SU-DHL-6 (cell line): ENCODE measurements around the gene REELD1.

ENCODE experiments used
- CTCF ChIP-seq: fragments of 200-600 bp; sonication (generic); IDR thresholded peaks from one replicate; pipeline ENCODE4 v1.5.1; 2017; ENCODE audit warnings: antibody characterized with exemption, mild to moderate bottlenecking, low read length, moderate library complexity; ENCODE audit not compliant: insufficient read depth, poor library complexity, severe bottlenecking
- EZH2phosphoT487 ChIP-seq: fragments of 200-600 bp; sonication (generic), shearing (Covaris generic); conservative IDR thresholded peaks from 2 replicates; pipeline ENCODE4 v1.6.1; 2018; ENCODE audit warnings: mild to moderate bottlenecking, antibody characterized with exemption, low read length, moderate library complexity, mixed read lengths

- no peak for TF ChIP-seq CTCF
- no peak for TF ChIP-seq EZH2phosphoT487
Observed at GRCh38 chr4:146165840-146166239, 48.5 kb upstream of the REELD1 start.
